HG03060 (cell line): Measurements from ENCODE around the gene ZNF391.
"Not testable (repeated sequence)": the region's sequence is repeated elsewhere in the genome, so short reads cannot be mapped to it uniquely, and the experiment has no call there.

ENCODE experiments used
- ATAC-seq: cut with Tn5 transposase; IDR thresholded peaks from one replicate; pipeline ENCODE4 v1.9.1; 2021; ENCODE audit warnings: low read depth, moderate number of reproducible peaks; ENCODE audit not compliant: unreplicated experiment

The ZNF391 gene

GRCh38 chr6:27419363-27419762 is 30.8 kb downstream of the ZNF391 start:
- ATAC-seq = no peak

GRCh38 chr6:27422651-27423332 is 34.2 kb downstream of the ZNF391 start:
- no peak for ATAC-seq

GRCh38 chr6:27424851-27425250 is 36.3 kb downstream of the ZNF391 start:
- not testable (repeated sequence) for ATAC-seq

- no peak for ATAC-seq
Observed at GRCh38 chr6:27426045-27426620, 37.6 kb downstream of the ZNF391 start.

GRCh38 chr6:27428502-27428901 is 39.9 kb downstream of the ZNF391 start:
- no peak for ATAC-seq

- no peak for ATAC-seq
Observed at GRCh38 chr6:27428966-27429365, 40.4 kb downstream of the ZNF391 start.

GRCh38 chr6:27433714-27434113 is 45.2 kb downstream of the ZNF391 start:
- no peak for ATAC-seq

- no peak for ATAC-seq
Observed at GRCh38 chr6:27439371-27439770, 50.8 kb downstream of the ZNF391 start.

- ATAC-seq = no peak
Observed at GRCh38 chr6:27441001-27441400, 52.4 kb downstream of the ZNF391 start.

GRCh38 chr6:27442932-27443331 is 54.4 kb downstream of the ZNF391 start:
- ATAC-seq = no peak

- ATAC-seq = no peak
Observed at GRCh38 chr6:27448456-27448855, 59.9 kb downstream of the ZNF391 start.

GRCh38 chr6:27451660-27452390 is 63.3 kb downstream of the ZNF391 start:
- ATAC-seq = no peak

GRCh38 chr6:27452496-27452897 is 63.9 kb downstream of the ZNF391 start:
- no peak for ATAC-seq
